Adipocyte (in vitro differentiated cells): ENCODE data around the gene OSGEP.

Source experiments
- DNase-seq: peaks from one replicate; pipeline ENCODE4 v3.0.0-alpha.2; 2015; ENCODE audit warnings: low read depth
- H3K27me3 ChIP-seq: replicated peaks from 2 replicates; pipeline ENCODE4 v1.7.0; 2013; ENCODE audit warnings: mild to moderate bottlenecking, low read length, moderate library complexity; ENCODE audit not compliant: control insufficient read depth, insufficient read depth
- H3K36me3 ChIP-seq: 2 replicates; pipeline ENCODE4 v1.7.0; 2013; ENCODE audit warnings: low read length, mild to moderate bottlenecking, moderate library complexity; ENCODE audit not compliant: control insufficient read depth, insufficient read depth, severe bottlenecking
- H3K4me1 ChIP-seq: 2 replicates; pipeline ENCODE4 v1.7.0; 2013; ENCODE audit warnings: mild to moderate bottlenecking, low read length, moderate library complexity; ENCODE audit not compliant: control insufficient read depth, insufficient read depth
- H3K4me3 ChIP-seq: 2 replicates; pipeline ENCODE4 v1.7.0; 2013; ENCODE audit warnings: mild to moderate bottlenecking, low read length, moderate library complexity
- H3K9ac ChIP-seq: 2 replicates; pipeline ENCODE4 v1.7.0; 2013; ENCODE audit warnings: mild to moderate bottlenecking, low read length, moderate library complexity
- H3K9me3 ChIP-seq: 2 replicates; pipeline ENCODE4 v1.7.0; 2013; ENCODE audit warnings: mild to moderate bottlenecking, low read length, moderate library complexity; ENCODE audit not compliant: control insufficient read depth

Gene OSGEP

DNA sequence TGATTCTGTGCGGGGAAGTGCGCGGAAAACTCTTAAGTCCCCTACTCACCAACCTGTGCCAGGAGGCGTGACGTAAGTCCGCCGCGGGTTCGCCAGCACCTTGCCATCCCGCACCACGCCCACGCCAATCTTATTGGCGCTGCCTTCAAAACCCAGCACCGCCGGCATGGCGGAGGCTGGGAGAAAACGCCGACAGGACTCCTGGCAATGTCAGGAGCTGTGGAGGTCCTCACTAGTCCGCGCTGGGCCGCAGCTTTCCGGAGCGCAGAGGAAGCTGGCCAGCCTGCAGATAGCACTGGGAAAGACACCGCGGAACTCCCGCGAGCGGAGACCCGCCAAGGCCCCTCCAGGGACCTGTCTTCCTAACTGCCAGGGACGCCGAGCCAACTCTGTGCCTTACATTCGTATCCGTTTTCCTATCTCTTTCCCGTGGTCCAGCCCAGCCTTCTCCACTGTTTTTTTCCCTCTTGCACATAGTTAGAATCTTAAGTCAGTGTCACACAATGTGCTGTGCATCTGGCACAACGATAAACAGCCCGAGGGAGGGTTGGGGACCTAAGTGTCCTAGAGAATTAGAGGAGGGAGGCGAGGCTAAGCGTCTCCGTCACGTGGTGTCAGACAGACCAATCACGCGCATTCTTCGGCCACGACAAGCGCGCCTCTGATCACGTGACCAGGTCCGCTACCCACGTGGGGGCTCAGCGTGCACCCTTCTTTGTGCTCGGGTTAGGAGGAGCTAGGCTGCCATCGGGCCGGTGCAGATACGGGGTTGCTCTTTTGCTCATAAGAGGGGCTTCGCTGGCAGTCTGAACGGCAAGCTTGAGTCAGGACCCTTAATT is at the start of gene OSGEP, which contains the start of gene APEX1:
Gene OSGEP (minus strand): TSS at position 297 of the 839 bp plus-strand sequence. CDS start 129 bp downstream, at position 168.
Gene APEX1 (plus strand): TSS at position 711 of the 839 bp plus-strand sequence. CDS start 420 bp downstream, outside the sequence.
- peak; percentile 100 for DNase-seq
- Histone ChIP-seq H3K9me3 (no peaks in the 10 kb centered on the region), H3K27me3 (no peaks in the 10 kb centered on the region), H3K4me1 (peaks cover 37% of the 10 kb centered on the region), H3K4me3 (peak within 1 kb of the TSS; percentile 90), H3K36me3 (peaks cover 50% of the 10 kb centered on the region), H3K9ac (peak within 1 kb of the TSS; percentile 94)

DNA sequence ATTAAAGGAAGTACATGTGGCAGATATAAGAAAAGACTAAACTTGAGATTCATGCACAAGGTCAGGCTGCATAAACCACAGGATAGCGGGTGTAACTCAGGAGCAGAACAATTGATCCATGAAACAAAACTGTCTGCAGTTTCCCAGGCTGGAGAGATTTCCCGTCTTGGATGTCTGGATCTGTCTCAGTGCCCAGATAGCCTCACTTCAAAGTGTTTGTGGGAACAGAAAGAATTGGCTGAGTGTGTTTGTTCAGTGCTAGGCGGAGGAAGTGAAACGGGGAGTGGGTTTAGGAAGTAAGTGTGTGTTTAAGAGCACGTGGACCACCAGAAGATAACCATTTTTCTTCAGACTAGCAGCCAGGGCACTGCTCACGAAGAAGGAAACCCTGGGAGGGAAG is 49.3 kb upstream of the OSGEP start:
- no peaks in the 10 kb centered on the region for H3K36me3 ChIP-seq
- H3K9me3 ChIP-seq: no peaks in the 10 kb centered on the region
- peaks cover 5% of the 10 kb centered on the region for H3K4me1 ChIP-seq
- H3K9ac ChIP-seq: no peak overlapping the region
- H3K4me3 ChIP-seq: no peak overlapping the region
- no peaks in the 10 kb centered on the region for H3K27me3 ChIP-seq
- no peak for DNase-seq

GRCh38 chr14:20501346-20501745 is 46.7 kb upstream of the OSGEP start:
- peak; percentile 53 for DNase-seq
- no peaks in the 10 kb centered on the region for H3K9me3 ChIP-seq
- H3K4me1 ChIP-seq: peaks cover 5% of the 10 kb centered on the region
- H3K9ac ChIP-seq: no peak overlapping the region
- no peak overlapping the region for H3K4me3 ChIP-seq
- H3K27me3 ChIP-seq: no peaks in the 10 kb centered on the region
- no peaks in the 10 kb centered on the region for H3K36me3 ChIP-seq

GRCh38 chr14:20499881-20500280 is 45.3 kb upstream of the OSGEP start:
- Histone ChIP-seq H3K36me3 (no peaks in the 10 kb centered on the region), H3K9me3 (no peaks in the 10 kb centered on the region), H3K27me3 (no peaks in the 10 kb centered on the region), H3K4me1 (peaks cover 15% of the 10 kb centered on the region), H3K4me3 (no peak overlapping the region), H3K9ac (no peak overlapping the region)
- DNase-seq: no peak

- DNase-seq: no peak
- Histone ChIP-seq H3K9me3 (no peaks in the 10 kb centered on the region), H3K27me3 (no peaks in the 10 kb centered on the region), H3K36me3 (no peaks in the 10 kb centered on the region), H3K9ac (no peak overlapping the region), H3K4me1 (peaks cover 15% of the 10 kb centered on the region), H3K4me3 (no peak overlapping the region)
Measured at GRCh38 chr14:20499108-20499507, 44.5 kb upstream of the OSGEP start.

DNA sequence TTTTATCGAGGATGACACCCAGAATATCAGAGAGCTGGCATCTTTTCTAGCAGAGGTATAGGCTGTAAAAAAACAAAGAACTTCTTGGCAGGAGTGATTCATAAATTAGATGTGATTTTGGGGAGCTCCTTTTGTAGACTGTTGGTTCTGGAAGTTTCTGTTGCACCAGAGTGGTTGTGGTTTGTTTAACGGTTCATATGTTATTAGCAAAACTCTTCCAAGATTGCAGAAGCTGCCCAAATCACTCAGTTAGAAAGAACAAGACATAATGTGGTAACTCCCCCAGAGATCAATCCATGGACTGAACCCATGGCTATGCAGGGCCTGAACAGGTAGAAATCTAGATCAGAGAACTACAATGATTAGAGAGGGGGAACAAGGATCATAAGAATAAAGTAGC is 44.0 kb upstream of the OSGEP start:
- Histone ChIP-seq H3K4me1 (peaks cover 15% of the 10 kb centered on the region), H3K27me3 (no peaks in the 10 kb centered on the region), H3K4me3 (no peak overlapping the region), H3K9me3 (no peaks in the 10 kb centered on the region), H3K9ac (no peak overlapping the region), H3K36me3 (no peaks in the 10 kb centered on the region)
- no peak for DNase-seq

GRCh38 chr14:20494935-20495766 is 40.5 kb upstream of the OSGEP start:
- Histone ChIP-seq H3K27me3 (no peaks in the 10 kb centered on the region), H3K4me3 (no peak overlapping the region), H3K4me1 (peaks cover 10% of the 10 kb centered on the region), H3K9ac (no peak overlapping the region), H3K9me3 (no peaks in the 10 kb centered on the region), H3K36me3 (no peaks in the 10 kb centered on the region)
- no peak for DNase-seq

GRCh38 chr14:20493634-20494033 is 39.0 kb upstream of the OSGEP start:
- peaks cover 22% of the 10 kb centered on the region for H3K4me1 ChIP-seq
- no peaks in the 10 kb centered on the region for H3K36me3 ChIP-seq
- H3K9ac ChIP-seq: no peak overlapping the region
- no peaks in the 10 kb centered on the region for H3K27me3 ChIP-seq
- no peak overlapping the region for H3K4me3 ChIP-seq
- no peaks in the 10 kb centered on the region for H3K9me3 ChIP-seq
- DNase-seq: no peak

DNA sequence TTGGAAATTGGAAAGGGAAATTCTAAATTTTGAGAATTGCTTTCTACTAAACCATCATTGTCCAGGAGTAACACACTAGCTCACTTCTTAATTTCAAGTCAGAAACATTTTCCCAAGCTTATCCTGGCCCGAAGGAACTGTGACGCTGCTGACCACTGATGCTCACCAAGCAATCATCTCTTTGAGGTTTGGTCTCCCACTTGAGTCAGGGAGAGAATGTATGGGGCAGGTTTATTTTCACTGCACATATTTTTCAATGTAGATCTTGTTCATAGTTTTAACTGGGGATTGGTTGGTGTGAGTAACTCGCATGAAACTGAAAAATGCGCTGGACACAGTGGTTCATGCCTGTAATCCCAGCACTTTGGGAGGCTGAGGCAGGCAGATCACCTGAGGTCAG is 37.9 kb upstream of the OSGEP start:
- Histone ChIP-seq H3K36me3 (no peaks in the 10 kb centered on the region), H3K9ac (no peak overlapping the region), H3K4me1 (peaks cover 22% of the 10 kb centered on the region), H3K9me3 (no peaks in the 10 kb centered on the region), H3K4me3 (no peak overlapping the region), H3K27me3 (no peaks in the 10 kb centered on the region)
- no peak for DNase-seq

GRCh38 chr14:20490563-20490962 is 36.0 kb upstream of the OSGEP start:
- no peaks in the 10 kb centered on the region for H3K9me3 ChIP-seq
- H3K36me3 ChIP-seq: no peaks in the 10 kb centered on the region

More at GRCh38 chr14:20490563-20490962, 36.0 kb upstream of the OSGEP start:
- Histone ChIP-seq H3K4me3 (no peak overlapping the region), H3K4me1 (peaks cover 19% of the 10 kb centered on the region), H3K9ac (no peak overlapping the region), H3K27me3 (no peaks in the 10 kb centered on the region)
- DNase-seq: no peak
